Heart right ventricle (tissue), 16 donors: Measurements from ENCODE around the gene BTG4. TPM values are rescaled to one million over a fixed set of nuclear protein-coding genes. Genes with fewer than 3 reads are reported as not detected.
A peak's percentile ranks its signal among the peaks of the same experiment; 100 is the strongest.

Experiments used
- ATAC-seq, 8 donors: fragments of 200-7000 bp; cut with Tn5 transposase; one replicate each; pipeline ENCODE4 v1.9.1; 2020; ENCODE audit warnings: mild to moderate bottlenecking in 8 of 8, moderate library complexity in 8 of 8, moderate number of reproducible peaks in 1 of 8
- DNase-seq, 2 donors: peaks; one replicate each; pipeline ENCODE4 v3.0.0-alpha.2; 2020
- H3K27ac ChIP-seq, 10 donors: fragments of 200-600 bp; sonication (generic) in 2 of 10; one replicate each; pipeline versions ENCODE4 v1.5.0 to v1.8.0; 2020 to 2022; ENCODE audit warnings: mild to moderate bottlenecking in 3 of 10
- H3K27me3 ChIP-seq, 7 donors: fragments of 200-600 bp; one replicate each; pipeline ENCODE4 v1.8.0; 2021 to 2022; ENCODE audit warnings: mild to moderate bottlenecking in 2 of 7
- H3K36me3 ChIP-seq, 9 donors: fragments of 200-600 bp; sonication (generic) in 1 of 9; one replicate each; pipeline versions ENCODE4 v1.5.0 to v1.8.0; 2020 to 2022; ENCODE audit warnings: mild to moderate bottlenecking in 2 of 9
- H3K4me1 ChIP-seq, 9 donors: fragments of 200-600 bp; sonication (generic) in 1 of 9; one replicate each; pipeline versions ENCODE4 v1.5.0 to v1.8.0; 2020 to 2022; ENCODE audit warnings: mild to moderate bottlenecking in 4 of 9
- H3K4me3 ChIP-seq, 10 donors: fragments of 200-600 bp; sonication (generic) in 2 of 10; one replicate each; pipeline versions ENCODE4 v1.5.0 to v1.8.0; 2020 to 2022; ENCODE audit warnings: mild to moderate bottlenecking in 7 of 10, moderate library complexity in 2 of 10
- H3K9me3 ChIP-seq, 11 donors: fragments of 200-600 bp in 10 of 11; sonication (generic) in 2 of 11; one replicate each; pipeline versions ENCODE4 v1.5.0 to v1.8.0; 2013 to 2022; ENCODE audit warnings: mild to moderate bottlenecking in 2 of 11, control low read depth in 1 of 11, moderate library complexity in 1 of 11
- CTCF ChIP-seq, 9 donors: fragments of 200-600 bp; sonication (generic) in 2 of 9; IDR thresholded peaks; one replicate each; pipeline versions ENCODE4 v1.5.0 to v1.8.0; 2021 to 2022; ENCODE audit warnings: antibody characterized with exemption in 9 of 9, mild to moderate bottlenecking in 5 of 9, moderate library complexity in 1 of 9
- WGBS, 2 donors: extraction: QIAGEN DNeasy Blood & Tissue Kit; methylation state at CpG; one replicate each; pipeline ENCODE4 v1.1.7; 2013; ENCODE audit warnings: inconsistent platforms in 1 of 2; 5-methylcytosine and 5-hydroxymethylcytosine counted together
- intact Hi-C, 10 donors: fragments of 100-400 bp; cut with DNase I; formaldehyde crosslinking; loops; one replicate each; pipeline versions ENCODE4 v1.11.1 to v1.14.2; 2022
- polyA plus RNA-seq, 2 donors: library from polyadenylated mRNA; stranded (reverse); fragments of 200-250 nt; gene quantifications; one replicate each; pipeline ENCODE4 v1.2.3, GENCODE V29; 2013
- total RNA-seq, 10 donors: library from RNA; stranded (reverse); fragmentation: NEBNext Ultra II Directional in 3 of 10; extraction: Animal tissue kit (Norgen Biotek cat#: 25700) in 3 of 10; gene quantifications; one replicate each; pipeline versions ENCODE4 v1.2.1 to v1.2.4, GENCODE V29; 2021 to 2023
- donor health status: Arrhythmogenic right ventricular cardiomyopathy.
- donor health status: ischemic (EF 13 %, LVEDD 7.1; RV severe dilation, severe dysfunction).
- donor health status: healthy with polysubstance abuse.
- donor health status: DM: no; HTN: yes; CAD: no.
- donor health status: DM: no; HTN: no; CAD: no.
- donor health status: ischemic (EF 25% LVEDD 6.9; RV normal size, moderate dysfunction).
- donor health status: ischemic (EF 25% LVEDD 5.7; RV mildly dilated, moderate dysfunction).
- donor health status: healthy.
- donor health status: DM: yes; HTN: yes; CAD: no.
- donor health status: Ischemic cardiomyopathy.
- donor health status: ischemic (EF 35%, LVEDD 5.7; RV mildly dilated, moderate dysfunction).
- donor health status: nonischemic (EF 11% LVEDD 7.7; RV severe dilation, severe dysfunction).
- donor health status: DM: yes; HTN: yes; CAD: no.
- donor health status: PGD.
- donor health status: ischemic (EF 29% LVEDD 5.4; RV normal size, mild dysfunction).
- donor health status: nonischemic (EF 23%, LVEDD 6.1; RV moderate dilation, normal function).

BTG4 gene
- total and polyA plus RNA-seq, 12 donors = not detected

DNA sequence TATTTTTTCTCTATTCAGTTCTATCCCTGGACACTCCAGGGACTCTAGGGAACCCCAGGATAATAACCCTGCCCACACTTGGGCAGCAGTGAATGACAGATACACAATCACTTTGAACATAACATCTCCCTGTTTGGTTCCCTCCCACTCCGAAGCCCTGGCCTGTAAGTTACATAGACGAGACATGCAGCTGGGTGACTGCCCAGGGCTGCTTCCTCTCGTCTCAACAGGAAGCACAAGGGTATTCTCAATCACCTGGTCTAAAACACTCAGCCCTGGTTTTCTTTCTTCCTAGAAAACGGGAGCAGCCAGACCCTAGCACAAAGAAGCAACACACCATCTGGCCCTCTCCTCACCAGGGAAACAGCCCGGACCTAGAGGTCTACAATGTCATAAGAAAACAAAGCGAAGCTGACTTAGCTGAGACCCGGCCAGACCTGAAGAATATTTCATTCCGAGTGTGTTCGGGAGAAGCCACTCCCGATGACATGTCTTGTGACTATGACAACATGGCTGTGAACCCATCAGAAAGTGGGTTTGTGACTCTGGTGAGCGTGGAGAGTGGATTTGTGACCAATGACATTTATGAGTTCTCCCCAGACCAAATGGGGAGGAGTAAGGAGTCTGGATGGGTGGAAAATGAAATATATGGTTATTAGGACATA, 47.7 kb upstream of the BTG4 start:
- Histone ChIP-seq H3K27ac (peak overlapping the region in 1 of 10 donors; percentile 43), H3K36me3 (peaks cover 0 to 49% (median 0%) of the 10 kb centered on the region in 9 donors), H3K9me3 (peaks cover 0 to 8% (median 0%) of the 10 kb centered on the region in 11 donors), H3K4me1 (peaks cover 0 to 13% (median 0%) of the 10 kb centered on the region in 9 donors), H3K4me3 (no peak overlapping the region), H3K27me3 (no peaks in the 10 kb centered on the region)
- no peak for TF ChIP-seq CTCF (IDR thresholded peaks at IDR 0.05)
- 76 to 78% methylated on average over 11 of the region's 11 CpGs for WGBS, 2 donors
- no peak for DNase-seq
- intact Hi-C loops = loop anchor here in 3 of 10 donors (10.0 kb wide), 3 partner anchors 215 to 285 kb away; no protein-coding TSS in a partner anchor
- ATAC-seq = peak in 3 of 8 donors; percentile 10 to 37 (median 35)

- H3K36me3 ChIP-seq = peaks cover 0 to 50% (median 0%) of the 10 kb centered on the region in 9 donors
- H3K27ac ChIP-seq = no peak overlapping the region
- ATAC-seq (no peak), DNase-seq (no peak)
- 88 to 93% methylated on average over 5 of the region's 5 CpGs for WGBS, 2 donors
- intact Hi-C loops = no loop called here
- peaks cover 0 to 8% (median 0%) of the 10 kb centered on the region in 11 donors for H3K9me3 ChIP-seq
- TF ChIP-seq CTCF (IDR thresholded peaks at IDR 0.05) = no peak
- H3K4me1 ChIP-seq = peaks cover 0 to 13% (median 0%) of the 10 kb centered on the region in 9 donors
- H3K27me3 ChIP-seq = no peaks in the 10 kb centered on the region
- H3K4me3 ChIP-seq = no peak overlapping the region
Observed at GRCh38 chr11:111557425-111558111, 45.4 kb upstream of the BTG4 start.

DNA sequence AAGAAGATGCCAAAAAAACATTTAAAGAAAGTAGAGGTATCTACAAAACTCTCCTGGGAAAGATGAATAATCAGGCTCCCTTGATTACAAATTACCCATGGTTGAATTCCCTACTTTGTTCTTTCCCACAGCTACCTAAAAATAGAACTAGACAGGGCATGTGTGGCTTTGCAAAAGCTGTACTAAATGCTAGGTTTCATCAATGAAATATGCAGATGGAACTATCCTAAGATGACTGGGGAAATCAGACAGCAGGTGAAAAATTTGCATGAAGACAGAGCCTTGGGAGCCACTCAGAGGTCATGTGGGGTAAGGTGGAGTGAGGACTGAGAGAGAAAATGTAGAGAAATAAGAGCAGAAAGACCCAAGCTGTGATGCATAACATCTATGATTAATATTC, 43.1 kb upstream of the BTG4 start:
- Histone ChIP-seq H3K27ac (no peak overlapping the region), H3K4me1 (peaks cover 0 to 9% (median 0%) of the 10 kb centered on the region in 9 donors), H3K9me3 (peaks cover 0 to 8% (median 0%) of the 10 kb centered on the region in 11 donors), H3K4me3 (no peak overlapping the region), H3K36me3 (peaks cover 0 to 60% (median 0%) of the 10 kb centered on the region in 9 donors), H3K27me3 (no peaks in the 10 kb centered on the region)
- ATAC-seq = no peak
- intact Hi-C loops = no loop called here
- no peak for TF ChIP-seq CTCF (IDR thresholded peaks at IDR 0.05)
- DNase-seq = no peak

GRCh38 chr11:111554532-111554931, 42.3 kb upstream of the BTG4 start:
- no peaks in the 10 kb centered on the region for H3K27me3 ChIP-seq
- no peak overlapping the region for H3K4me3 ChIP-seq
- peaks cover 0 to 8% (median 0%) of the 10 kb centered on the region in 11 donors for H3K9me3 ChIP-seq
- peaks cover 0 to 60% (median 0%) of the 10 kb centered on the region in 9 donors for H3K36me3 ChIP-seq
- intact Hi-C loops = no loop called here
- ATAC-seq (no peak), DNase-seq (no peak)
- H3K27ac ChIP-seq = no peak overlapping the region
- peaks cover 0 to 1% (median 0%) of the 10 kb centered on the region in 9 donors for H3K4me1 ChIP-seq
- TF ChIP-seq CTCF (IDR thresholded peaks at IDR 0.05) = no peak
